ENCODE measurements around the gene TNFRSF8. TPM values are rescaled to one million over a fixed set of nuclear protein-coding genes. Genes with fewer than 3 reads are reported as not detected.
A peak's percentile ranks its signal among the peaks of the same experiment; 100 is the strongest.

TNFRSF8 gene
- total RNA-seq, 2 experiments from 2014 or later: 0.17 to 0.22 TPM

DNA sequence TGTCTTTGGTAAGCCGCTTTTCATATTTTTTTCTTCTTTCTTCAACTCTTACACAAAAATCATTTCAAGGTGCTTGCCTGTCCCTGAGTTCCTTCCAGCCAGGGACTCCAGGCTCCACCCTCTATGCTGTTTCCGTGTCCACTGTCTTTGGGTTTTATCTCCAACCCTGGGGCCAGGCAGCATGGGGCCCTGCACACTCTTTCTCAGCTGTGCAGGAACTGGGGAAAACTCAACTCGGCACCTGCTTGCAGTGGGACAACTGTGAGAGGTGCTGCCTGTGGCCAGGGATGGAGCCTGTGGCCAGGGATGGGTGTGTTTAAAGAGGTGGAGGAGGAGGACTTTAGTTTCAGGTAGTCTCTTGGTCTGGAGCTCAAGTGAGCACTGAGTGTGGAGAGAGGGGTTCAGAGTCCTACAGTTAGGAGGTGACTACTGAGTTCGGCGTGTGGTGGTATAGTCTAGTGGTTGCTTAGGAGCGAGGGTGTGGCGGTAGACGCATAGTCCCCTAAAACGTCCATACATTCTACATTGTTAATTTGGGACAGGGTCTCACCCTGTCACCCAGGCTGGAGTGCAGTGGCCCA is 13.4 kb downstream of the TNFRSF8 start:
- H3K9me3 Mint-ChIP-seq: peaks cover under 1% of the 10 kb centered on the region
- peaks cover 15% of the 10 kb centered on the region for H3K27me3 Mint-ChIP-seq
- no peak overlapping the region for H3K4me3 Mint-ChIP-seq
- H3K27ac Mint-ChIP-seq: no peak overlapping the region
- ATAC-seq (ENCODE audit: low read depth) (no peak), DNase-seq (no peak)
- POLR2A ChIA-PET: no interaction called here
- peaks cover under 1% of the 10 kb centered on the region for H3K36me3 Mint-ChIP-seq
- peaks cover under 1% of the 10 kb centered on the region for H3K4me1 Mint-ChIP-seq

DNA sequence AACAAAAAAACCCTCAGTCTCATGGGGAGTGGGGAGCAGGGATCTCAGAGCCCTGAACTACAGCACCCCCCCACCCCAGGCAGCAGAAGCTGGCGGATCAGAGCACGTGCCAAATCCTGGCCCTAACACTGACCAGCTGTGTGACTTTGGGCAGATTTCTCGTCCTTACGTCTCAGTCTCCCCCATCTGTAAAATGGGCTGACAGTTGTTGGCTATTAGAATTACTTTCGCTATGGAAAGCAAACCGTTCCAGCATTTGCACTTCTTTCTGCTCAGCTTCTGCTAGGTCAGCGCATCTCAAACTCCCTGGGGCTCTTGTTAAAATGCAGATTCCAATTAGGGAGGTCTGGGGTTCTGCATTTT is 15.5 kb downstream of the TNFRSF8 start:
- H3K4me1 Mint-ChIP-seq: peaks cover 8% of the 10 kb centered on the region
- POLR2A ChIA-PET: interaction anchor here (1.7 to 2.8 kb wide), 2 partner anchors 9 to 169 kb away, joined by 6 to 7 read pairs; no protein-coding TSS in a partner anchor
- peaks cover 12% of the 10 kb centered on the region for H3K27me3 Mint-ChIP-seq
- peaks cover 10% of the 10 kb centered on the region for H3K9me3 Mint-ChIP-seq
- H3K36me3 Mint-ChIP-seq: peaks cover 9% of the 10 kb centered on the region
- H3K27ac Mint-ChIP-seq: no peak overlapping the region
- DNase-seq (no peak), ATAC-seq (ENCODE audit: low read depth) (no peak)
- H3K4me3 Mint-ChIP-seq: no peak overlapping the region

DNA sequence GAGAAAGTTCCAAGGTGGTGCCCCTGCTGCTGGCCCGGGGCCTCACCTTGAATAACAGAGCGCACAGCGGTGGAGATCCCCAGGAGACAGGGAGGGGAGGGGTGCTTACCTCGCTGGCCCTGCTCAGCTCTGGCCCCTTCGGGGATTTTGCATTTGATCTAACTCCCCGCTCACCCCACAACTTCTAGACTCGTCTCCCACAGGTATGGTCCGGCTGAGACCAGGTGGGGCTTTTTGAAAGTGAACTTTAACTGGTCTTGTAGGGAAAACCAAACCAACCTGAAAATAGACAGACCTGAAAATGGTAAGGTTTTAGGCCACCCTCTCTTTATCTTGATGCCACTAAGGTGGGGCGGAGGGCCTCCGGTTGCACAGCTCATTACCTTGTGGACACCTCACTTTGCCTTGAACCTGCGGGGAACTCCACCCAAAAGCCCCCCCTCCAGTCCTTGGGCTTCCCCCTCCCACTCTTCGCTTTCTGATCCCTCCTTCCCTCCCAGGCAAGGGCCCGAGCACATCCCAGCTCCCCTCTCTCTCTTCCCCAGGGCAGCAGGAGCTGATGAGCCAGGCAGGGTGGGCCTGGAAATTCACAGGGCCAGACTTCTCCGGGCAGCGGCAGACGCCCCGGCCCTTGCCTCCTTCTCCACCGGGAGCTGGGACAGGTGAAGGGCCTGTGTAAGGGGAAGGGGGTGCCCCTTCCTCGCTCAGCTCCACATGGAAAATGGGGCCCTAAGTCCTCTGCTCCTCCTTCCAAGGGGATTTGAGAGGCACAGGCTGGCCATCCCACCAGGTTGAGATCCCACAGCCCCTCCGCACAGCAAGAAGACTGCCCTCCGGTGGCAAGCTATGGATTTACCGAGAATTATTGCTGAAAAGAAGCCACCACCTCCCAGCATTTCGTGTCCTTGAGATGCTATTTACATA is 16.1 kb downstream of the TNFRSF8 start:
- peaks cover 8% of the 10 kb centered on the region for H3K4me1 Mint-ChIP-seq
- no peak overlapping the region for H3K27ac Mint-ChIP-seq
- DNase-seq (no peak), ATAC-seq (ENCODE audit: low read depth) (no peak)
- POLR2A ChIA-PET: interaction anchor here (0.7 to 2.8 kb wide), 3 partner anchors 9 to 169 kb away, joined by 4 to 7 read pairs (median 6); no protein-coding TSS in a partner anchor
- no peak overlapping the region for H3K4me3 Mint-ChIP-seq
- H3K27me3 Mint-ChIP-seq: peaks cover 10% of the 10 kb centered on the region
- peaks cover 9% of the 10 kb centered on the region for H3K36me3 Mint-ChIP-seq
- peaks cover 13% of the 10 kb centered on the region for H3K9me3 Mint-ChIP-seq

DNA sequence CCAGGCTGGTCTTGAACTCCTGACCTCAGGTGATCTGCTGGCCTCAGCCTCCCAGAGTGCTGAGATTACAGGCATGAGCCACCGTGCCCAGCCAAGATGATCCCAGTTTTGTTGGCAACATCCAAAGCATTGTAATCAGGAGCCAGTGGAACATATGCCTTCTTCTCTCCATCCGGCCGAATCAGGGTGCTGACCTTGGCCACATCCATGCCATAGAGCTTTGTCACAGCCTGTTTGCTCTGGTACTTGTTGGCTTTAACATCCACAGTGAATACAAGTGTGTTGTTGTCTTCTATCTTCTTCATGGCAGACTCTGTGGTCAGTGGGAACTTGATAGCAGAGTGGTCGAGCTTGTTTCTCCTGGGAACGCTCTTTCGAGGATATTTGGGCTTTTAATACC is 17.1 kb downstream of the TNFRSF8 start:
- Mint-ChIP-seq H3K27me3 (peaks cover 10% of the 10 kb centered on the region), H3K4me1 (peaks cover 8% of the 10 kb centered on the region), H3K9me3 (peaks cover 13% of the 10 kb centered on the region), H3K4me3 (no peak overlapping the region), H3K27ac (no peak overlapping the region), H3K36me3 (peaks cover 9% of the 10 kb centered on the region)
- DNase-seq (no peak), ATAC-seq (ENCODE audit: low read depth) (no peak)
- POLR2A ChIA-PET: interaction anchor here (1.5 to 2.8 kb wide), 2 partner anchors 170 to 172 kb away, joined by 7 to 9 read pairs; no protein-coding TSS in a partner anchor

DNA sequence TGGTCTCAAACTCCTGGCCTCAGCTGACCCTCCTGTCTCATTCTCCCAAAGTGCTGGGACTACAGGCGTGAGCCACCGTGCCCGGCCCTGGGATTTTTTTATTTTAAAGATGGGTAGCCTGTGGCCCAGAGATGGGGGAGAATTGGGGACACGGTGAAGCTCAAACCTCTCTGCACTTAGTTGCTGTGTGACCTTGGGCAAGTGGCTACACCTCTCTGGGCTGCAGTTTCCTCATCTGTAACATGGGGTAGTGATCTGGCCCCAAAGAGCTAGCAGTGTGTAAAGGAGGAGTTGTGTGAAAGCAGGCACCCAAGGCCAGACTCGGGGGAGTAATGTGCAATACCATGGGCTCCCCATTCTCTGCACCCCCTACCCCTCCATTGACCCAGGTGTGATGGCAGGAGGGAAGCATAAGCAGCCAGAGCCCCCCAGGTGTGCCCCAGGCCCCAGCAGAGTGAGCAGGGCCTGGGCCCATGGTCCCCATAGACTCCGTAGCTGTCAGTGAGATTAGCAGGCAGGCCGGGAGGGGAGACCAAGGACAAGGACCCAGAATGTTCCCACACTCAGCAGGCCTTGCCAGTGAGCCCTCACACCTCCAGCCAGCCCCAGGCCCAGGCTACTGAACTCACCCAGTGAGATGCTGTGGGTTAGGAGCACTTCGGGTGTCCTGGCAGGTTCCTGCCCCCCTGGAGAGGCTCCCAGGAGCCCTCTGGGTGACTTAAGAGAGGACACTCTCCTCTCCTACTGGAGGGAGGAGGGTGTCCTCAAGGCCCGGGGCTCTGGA is 17.9 kb downstream of the TNFRSF8 start:
- Mint-ChIP-seq H3K9me3 (peaks cover 13% of the 10 kb centered on the region), H3K4me3 (no peak overlapping the region), H3K4me1 (peaks cover 8% of the 10 kb centered on the region), H3K36me3 (peaks cover 9% of the 10 kb centered on the region), H3K27me3 (peaks cover 10% of the 10 kb centered on the region), H3K27ac (no peak overlapping the region)
- POLR2A ChIA-PET: interaction anchor here (1.5 to 2.8 kb wide), 2 partner anchors 171 to 173 kb away, joined by 7 to 9 read pairs; no protein-coding TSS in a partner anchor
- ATAC-seq (ENCODE audit: low read depth) (no peak), DNase-seq (no peak)

DNA sequence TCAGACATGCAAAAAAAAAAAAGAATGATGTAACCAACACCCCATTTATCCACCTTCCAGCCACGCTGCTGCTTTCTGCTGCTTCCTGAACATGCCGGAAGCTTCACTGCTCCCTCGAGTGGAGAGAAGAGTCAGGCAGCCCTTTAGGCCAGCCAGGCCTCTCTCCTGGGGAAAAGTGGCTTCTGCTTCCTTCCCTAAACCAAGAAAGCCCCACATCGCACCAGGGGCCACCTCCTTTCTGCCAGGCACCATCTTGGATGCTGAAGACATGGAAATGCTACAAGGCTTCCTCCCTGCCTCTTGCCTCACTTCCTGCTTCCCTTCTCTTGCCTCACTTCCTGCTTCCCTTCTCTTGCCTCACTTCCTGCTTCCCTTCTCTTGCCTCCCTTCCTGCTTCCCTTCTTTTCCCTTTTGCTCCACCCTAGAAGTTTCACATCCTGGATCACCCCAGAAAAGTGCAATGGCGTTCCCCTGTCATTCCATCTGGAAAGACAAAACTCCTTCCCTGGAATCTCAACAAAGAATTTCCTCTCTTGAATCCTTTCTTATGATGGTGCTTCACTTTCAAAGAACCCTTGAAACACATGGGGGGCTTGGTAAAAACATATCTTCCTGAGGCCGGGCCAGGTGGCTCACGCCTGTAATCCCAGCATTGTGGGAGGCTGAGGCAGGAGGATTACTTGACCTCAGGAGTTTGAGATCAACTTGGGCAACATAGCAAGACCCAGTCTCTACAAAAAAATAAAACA is 18.7 kb downstream of the TNFRSF8 start:
- DNase-seq (no peak), ATAC-seq (ENCODE audit: low read depth) (no peak)
- Mint-ChIP-seq H3K36me3 (peaks cover 12% of the 10 kb centered on the region), H3K27ac (peak overlapping the region; percentile 83), H3K27me3 (peaks cover 6% of the 10 kb centered on the region), H3K9me3 (peaks cover 17% of the 10 kb centered on the region), H3K4me1 (peaks cover 10% of the 10 kb centered on the region), H3K4me3 (peak overlapping the region; percentile 36)
- POLR2A ChIA-PET: interaction anchor here (1.5 kb wide), 1 partner anchor 174 kb away, joined by 9 read pairs; no protein-coding TSS in a partner anchor

DNA sequence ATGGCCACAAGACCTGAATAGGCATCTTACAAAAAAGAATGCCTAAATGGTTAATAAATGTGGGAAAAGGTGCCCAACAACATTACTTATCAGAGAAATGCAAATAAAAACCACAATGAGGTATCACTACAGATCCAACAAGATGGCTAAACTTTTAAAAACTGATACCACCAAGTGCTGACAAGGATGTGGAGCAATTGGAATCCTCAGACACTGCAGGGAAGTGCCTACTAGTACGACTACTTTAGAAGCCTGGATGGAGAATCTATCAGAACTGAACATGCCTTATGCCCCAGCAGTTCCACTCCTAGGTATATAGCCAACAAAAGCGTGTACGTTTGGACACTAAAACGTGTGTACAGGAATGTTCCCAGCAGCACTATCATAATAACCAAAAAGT is 19.9 kb downstream of the TNFRSF8 start:
- Mint-ChIP-seq H3K4me3 (no peak overlapping the region), H3K36me3 (peaks cover 18% of the 10 kb centered on the region), H3K27me3 (peaks cover 1% of the 10 kb centered on the region), H3K27ac (no peak overlapping the region), H3K4me1 (peaks cover 20% of the 10 kb centered on the region), H3K9me3 (peaks cover 18% of the 10 kb centered on the region)
- no peak for DNase-seq
- ATAC-seq (ENCODE audit: low read depth): no peak
- POLR2A ChIA-PET: no interaction called here

DNA sequence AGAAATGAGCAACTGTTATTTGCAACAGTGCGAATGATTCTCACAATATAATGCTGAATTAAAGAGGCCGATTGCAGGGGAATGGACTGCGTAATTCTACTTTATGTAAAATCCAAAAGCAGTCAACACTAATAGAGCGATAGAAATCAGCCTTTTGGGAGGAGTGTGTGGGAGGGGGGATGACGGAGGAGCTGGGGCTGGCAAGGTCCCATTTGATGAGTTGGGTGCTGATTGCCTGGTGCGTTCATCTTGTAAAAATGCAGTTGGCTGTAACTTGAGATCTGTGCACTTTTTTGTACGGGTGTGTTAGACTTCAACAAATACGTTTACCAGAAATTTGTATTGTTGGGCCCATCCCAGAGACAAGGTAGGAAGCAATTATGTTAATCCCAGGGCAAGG is 20.7 kb downstream of the TNFRSF8 start:
- Mint-ChIP-seq H3K4me3 (no peak overlapping the region), H3K9me3 (peaks cover 18% of the 10 kb centered on the region), H3K4me1 (peaks cover 27% of the 10 kb centered on the region), H3K27me3 (no peaks in the 10 kb centered on the region), H3K27ac (peak overlapping the region; percentile 2), H3K36me3 (peaks cover 18% of the 10 kb centered on the region)
- no peak for DNase-seq
- POLR2A ChIA-PET: interaction anchor here (0.7 kb wide), 1 partner anchor 174 kb away, joined by 3 read pairs; no protein-coding TSS in a partner anchor
- ATAC-seq (ENCODE audit: low read depth): no peak

DNA sequence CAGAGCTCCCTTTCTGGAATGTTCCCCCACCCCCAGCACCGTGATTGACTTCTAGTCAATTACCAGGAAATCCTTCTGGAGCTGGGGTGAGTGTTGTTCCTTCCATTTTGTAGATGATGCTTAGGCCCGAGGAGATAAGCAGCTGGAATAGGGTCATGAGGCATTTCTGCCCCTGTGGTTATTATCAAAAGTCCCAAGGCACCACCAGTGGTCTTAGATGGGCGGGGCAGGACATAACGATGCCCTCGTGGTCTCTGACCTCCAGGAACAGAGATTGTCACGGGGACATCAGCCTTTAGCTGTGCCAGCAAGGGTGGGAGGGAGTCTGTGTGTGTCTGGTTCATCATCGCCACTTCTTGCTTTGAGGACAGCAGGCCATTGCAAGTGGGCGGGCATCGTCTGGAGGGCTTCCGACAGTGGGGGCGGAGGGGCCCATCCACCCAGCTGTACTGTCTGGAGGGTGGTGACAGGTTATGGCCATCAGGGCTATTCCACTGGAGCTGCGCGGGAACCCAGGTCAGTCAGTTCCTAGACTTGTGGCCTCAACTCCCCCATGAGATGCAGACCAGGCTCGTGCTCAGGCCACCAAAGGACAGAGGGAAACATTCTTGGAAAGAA is 22.6 kb downstream of the TNFRSF8 start:
- H3K27ac Mint-ChIP-seq: peak overlapping the region; percentile 21

DNA sequence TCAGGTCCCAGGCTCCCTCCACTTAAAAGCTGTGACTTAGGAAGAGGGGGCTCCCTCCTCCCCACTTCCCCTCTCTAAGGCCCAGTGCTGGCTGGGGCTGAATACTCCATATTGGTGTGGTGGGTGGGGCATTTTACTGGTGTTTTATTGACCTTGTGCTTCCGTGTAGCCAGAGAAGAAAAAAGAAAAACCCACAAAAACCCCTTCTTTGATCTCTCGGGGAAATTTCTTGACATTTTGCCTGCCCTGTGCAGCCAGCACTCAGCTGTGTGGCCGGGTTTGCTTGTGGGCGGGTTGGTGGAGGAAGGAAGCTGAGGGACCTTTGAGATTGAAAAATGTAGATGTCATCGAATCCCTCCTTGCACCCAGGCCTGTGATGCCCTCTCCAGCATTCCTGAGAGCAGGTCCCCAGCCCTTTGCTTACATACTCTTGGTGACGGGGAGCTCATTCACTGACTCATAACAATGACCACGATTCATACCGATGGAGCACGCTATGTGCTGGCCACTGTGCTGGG is 24.8 kb downstream of the TNFRSF8 start:
- H3K27ac Mint-ChIP-seq: peak overlapping the region; percentile 85
- H3K4me3 Mint-ChIP-seq: peak overlapping the region; percentile 61
- ATAC-seq (ENCODE audit: low read depth): peak; percentile 79
- no peaks in the 10 kb centered on the region for H3K27me3 Mint-ChIP-seq
- DNase-seq: peak; percentile 69
- H3K9me3 Mint-ChIP-seq: peaks cover 17% of the 10 kb centered on the region
- peaks cover 31% of the 10 kb centered on the region for H3K4me1 Mint-ChIP-seq
- peaks cover 12% of the 10 kb centered on the region for H3K36me3 Mint-ChIP-seq
- POLR2A ChIA-PET: interaction anchor here (0.5 to 2.8 kb wide), 7 partner anchors 9 to 355 kb away, joined by 3 to 46 read pairs (median 6); partner anchors contain the start of gene MIIP

More for the DNA sequence above, 22.6 kb downstream of the TNFRSF8 start:
- POLR2A ChIA-PET: interaction anchor here (1.0 kb wide), 1 partner anchor 178 kb away, joined by 4 read pairs; no protein-coding TSS in a partner anchor
- ATAC-seq (ENCODE audit: low read depth) (no peak), DNase-seq (no peak)
- H3K4me1 Mint-ChIP-seq: peaks cover 38% of the 10 kb centered on the region
- H3K36me3 Mint-ChIP-seq: peaks cover 21% of the 10 kb centered on the region
- no peaks in the 10 kb centered on the region for H3K27me3 Mint-ChIP-seq
- H3K9me3 Mint-ChIP-seq: peaks cover 22% of the 10 kb centered on the region
- no peak overlapping the region for H3K4me3 Mint-ChIP-seq

DNA sequence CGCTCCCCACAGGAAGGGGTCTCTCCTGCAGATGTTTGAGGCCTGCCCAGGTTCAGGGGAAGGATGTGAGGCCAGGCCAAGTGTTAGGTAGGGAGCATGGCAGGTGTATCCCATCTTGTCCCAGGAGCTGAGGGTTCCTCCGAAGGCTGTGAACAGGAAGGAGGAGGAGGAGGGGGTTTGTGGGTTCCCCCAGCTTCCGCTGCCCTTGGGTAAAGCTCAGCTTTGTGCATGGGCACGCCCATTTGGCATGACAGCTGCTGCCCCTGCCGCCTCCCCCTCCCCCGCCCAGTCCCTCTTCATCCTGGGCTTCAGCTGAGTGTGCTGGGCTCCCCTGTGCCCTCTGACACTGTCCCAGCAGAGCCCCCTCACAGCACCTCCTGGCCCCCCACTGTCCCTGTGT is 25.5 kb downstream of the TNFRSF8 start:
- H3K27ac Mint-ChIP-seq: peak overlapping the region; percentile 85
- H3K4me3 Mint-ChIP-seq: peak overlapping the region; percentile 61
- DNase-seq (peak; percentile 66), ATAC-seq (ENCODE audit: low read depth) (peak; percentile 44)
- H3K4me1 Mint-ChIP-seq: peaks cover 31% of the 10 kb centered on the region
- H3K27me3 Mint-ChIP-seq: no peaks in the 10 kb centered on the region
- peaks cover 17% of the 10 kb centered on the region for H3K9me3 Mint-ChIP-seq
- H3K36me3 Mint-ChIP-seq: peaks cover 12% of the 10 kb centered on the region
- POLR2A ChIA-PET: interaction anchor here (0.5 to 2.8 kb wide), 7 partner anchors 10 to 354 kb away, joined by 3 to 46 read pairs (median 6); partner anchors contain the start of gene MIIP

DNA sequence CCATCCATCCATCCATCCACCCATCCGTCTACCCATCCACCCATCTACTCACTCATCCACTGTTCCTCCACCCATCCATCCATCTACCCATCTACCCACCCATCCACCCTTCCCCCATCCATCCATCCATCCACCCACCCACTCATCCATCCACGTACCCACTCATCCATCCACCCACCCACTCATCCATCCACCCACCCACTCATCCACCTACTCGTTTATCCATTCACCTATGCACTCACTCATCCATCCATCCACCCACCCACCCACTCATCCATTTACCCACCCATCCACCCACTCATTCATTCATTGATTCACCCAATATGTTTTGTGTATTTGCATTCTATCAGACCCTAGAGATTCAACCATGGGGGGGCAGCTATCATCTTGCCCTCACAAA is 27.2 kb downstream of the TNFRSF8 start:
- no peaks in the 10 kb centered on the region for H3K27me3 Mint-ChIP-seq
- no peak overlapping the region for H3K27ac Mint-ChIP-seq
- peaks cover 14% of the 10 kb centered on the region for H3K9me3 Mint-ChIP-seq
- no peak for DNase-seq
- peaks cover 12% of the 10 kb centered on the region for H3K36me3 Mint-ChIP-seq
- peaks cover 31% of the 10 kb centered on the region for H3K4me1 Mint-ChIP-seq
- no peak overlapping the region for H3K4me3 Mint-ChIP-seq
- no peak for ATAC-seq (ENCODE audit: low read depth)
- POLR2A ChIA-PET: interaction anchor here (0.6 kb wide), 1 partner anchor 46 kb away, joined by 5 read pairs; no protein-coding TSS in a partner anchor
